ENCODE data around the gene SPATA6L.

Gene SPATA6L

DNA sequence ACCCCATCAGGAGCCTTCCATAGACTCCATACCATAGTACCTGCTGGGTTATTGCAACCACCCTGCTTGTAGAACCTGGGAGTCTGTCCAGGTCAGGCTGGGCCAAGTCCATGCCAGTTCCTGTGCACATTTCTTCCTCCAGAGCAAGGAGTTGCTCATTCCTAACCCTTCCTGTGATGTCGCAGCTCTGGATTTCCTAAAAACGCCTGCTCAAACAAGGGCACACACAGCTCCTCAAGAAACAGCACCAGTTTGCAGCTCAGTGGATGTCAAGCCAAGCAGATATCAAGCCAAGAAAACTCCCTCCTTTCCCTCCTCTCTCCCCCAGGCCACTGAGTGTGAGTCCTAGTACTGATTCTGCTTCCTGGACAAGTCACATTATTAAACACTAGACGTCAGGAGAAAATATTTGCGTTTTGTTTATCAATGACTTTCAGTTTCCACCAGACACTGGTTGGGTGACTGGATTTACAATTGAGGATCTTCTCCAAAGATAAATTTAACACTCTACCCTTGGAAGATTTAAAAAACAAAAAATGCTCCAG, 116.5 kb downstream of the SPATA6L start:
- TF ChIP-seq, protein P1, sequence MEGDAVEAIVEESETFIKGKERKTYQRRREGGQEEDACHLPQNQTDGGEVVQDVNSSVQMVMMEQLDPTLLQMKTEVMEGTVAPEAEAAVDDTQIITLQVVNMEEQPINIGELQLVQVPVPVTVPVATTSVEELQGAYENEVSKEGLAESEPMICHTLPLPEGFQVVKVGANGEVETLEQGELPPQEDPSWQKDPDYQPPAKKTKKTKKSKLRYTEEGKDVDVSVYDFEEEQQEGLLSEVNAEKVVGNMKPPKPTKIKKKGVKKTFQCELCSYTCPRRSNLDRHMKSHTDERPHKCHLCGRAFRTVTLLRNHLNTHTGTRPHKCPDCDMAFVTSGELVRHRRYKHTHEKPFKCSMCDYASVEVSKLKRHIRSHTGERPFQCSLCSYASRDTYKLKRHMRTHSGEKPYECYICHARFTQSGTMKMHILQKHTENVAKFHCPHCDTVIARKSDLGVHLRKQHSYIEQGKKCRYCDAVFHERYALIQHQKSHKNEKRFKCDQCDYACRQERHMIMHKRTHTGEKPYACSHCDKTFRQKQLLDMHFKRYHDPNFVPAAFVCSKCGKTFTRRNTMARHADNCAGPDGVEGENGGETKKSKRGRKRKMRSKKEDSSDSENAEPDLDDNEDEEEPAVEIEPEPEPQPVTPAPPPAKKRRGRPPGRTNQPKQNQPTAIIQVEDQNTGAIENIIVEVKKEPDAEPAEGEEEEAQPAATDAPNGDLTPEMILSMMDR (IDR thresholded peaks at IDR 0.05; ENCODE audit: low read length, missing control alignments), result no peak
- DNase-seq (ENCODE audit: low read depth), result peak; percentile 90
- H3K4me3 ChIP-seq (replicated peaks; ENCODE audit: low read depth, low read length), result no peak overlapping the region

DNA sequence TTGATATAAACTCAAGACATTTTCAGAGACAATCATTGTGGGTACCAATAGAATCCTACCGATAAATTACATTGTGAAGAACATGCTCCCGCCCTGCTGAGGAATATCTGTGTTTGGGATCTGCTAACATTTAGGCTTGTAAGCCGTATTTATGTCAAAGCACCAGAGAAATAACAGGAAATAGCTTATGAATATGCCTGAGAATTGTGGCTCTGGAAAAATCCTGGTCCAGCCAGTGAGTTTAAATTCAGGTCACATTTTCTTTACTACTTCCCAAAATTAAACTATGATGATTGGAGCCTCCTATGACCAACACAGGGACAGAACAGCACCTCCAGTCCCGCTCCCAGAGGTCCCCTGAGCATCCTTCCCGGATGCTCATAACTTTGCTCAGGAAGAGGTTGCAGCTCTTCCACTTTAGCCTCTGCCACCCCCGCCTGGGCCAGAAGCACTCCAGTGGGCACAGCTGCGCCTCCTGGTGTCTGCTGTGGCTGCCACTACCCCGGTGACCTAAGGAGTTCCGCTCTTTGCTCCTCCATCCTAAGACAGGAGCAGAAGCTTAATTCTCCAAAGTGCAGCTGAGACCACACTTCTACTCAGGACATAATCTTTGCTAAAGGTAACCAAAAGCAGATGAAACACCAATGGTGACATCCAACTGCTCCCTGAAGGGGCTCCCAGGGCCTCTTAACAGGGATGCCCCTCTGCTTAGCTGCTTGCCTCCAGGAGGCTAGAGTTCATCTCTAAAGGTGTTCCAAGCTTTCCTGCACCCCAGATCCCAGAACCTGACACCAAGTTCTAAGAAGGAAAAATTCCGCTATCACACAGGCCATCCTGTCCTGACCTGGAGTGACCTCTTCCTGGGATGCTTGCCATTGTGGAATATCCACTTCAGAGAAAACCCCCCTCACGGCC, 117.2 kb downstream of the SPATA6L start:
- no peak for DNase-seq (ENCODE audit: low read depth)
- TF ChIP-seq, protein P1 (IDR thresholded peaks at IDR 0.05; ENCODE audit: low read length, missing control alignments), result peak; percentile 24
- H3K4me3 ChIP-seq (replicated peaks; ENCODE audit: low read depth, low read length), result no peak overlapping the region
